ENCODE measurements around the gene LETMD1. TPM values are rescaled to one million over a fixed set of nuclear protein-coding genes. Genes with fewer than 3 reads are reported as not detected.

The LETMD1 gene
- total and polyA plus RNA-seq, 2 of the 13 experiments (the other 11 are each of a cell fraction or from before 2014, with no cell fraction given), result 43.3 to 87.7 TPM

DNA sequence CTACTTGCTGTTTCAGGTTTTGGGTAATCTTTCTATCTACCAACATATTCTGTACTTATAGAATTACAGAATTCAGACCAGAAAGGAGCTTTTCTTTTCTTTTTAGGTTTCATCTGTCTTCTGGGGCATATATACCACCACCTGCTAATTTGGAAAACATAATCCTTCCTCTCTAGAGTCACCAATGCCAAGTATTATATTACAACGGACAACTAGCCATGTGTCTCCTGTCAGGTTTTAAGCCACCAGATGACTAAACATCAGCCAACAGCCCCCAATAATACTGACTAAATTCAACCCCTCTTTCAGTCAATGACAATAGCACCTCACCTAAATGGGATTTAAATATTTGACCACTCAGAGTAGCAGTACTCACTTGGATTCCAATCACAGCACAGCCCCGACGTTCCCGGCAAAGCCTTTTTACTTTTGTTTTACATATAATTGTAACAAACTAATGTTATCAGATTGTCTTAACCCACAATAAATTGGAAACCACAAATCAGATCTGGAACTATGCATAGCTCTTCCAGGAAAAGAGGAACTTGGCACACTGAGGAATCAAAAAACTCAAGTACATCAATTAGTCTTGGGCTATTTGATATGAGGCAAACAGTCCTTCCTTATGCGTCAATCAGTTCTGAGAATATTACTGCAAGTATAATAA, 35.4 kb upstream of the LETMD1 start:
- DNase-seq (ENCODE audit: low spot score) (no peak), FAIRE-seq (no peak), ATAC-seq (no peak)
- TSS peak; percentile 27 for BruUV-seq (replicated peaks)
- Histone ChIP-seq H3K4me1 (ENCODE audit: insufficient read depth, low read length) (peaks cover 10% of the 10 kb centered on the region), H3K27ac (ENCODE audit: extremely low read length, insufficient read depth, low read length) (no peak overlapping the region), H3K4me3 (replicated peaks in 1 of 3; ENCODE audit: insufficient read depth in 1 of 3, low read depth in 2 of 3, low read length in 3 of 3) (no peak overlapping the region), H3K9me3 (ENCODE audit: low read length) (no peaks in the 10 kb centered on the region), H3K79me2 (ENCODE audit: insufficient read depth, low read length) (peaks cover 60% of the 10 kb centered on the region), H4K20me1 (ENCODE audit: insufficient read depth, low read length) (no peaks in the 10 kb centered on the region), H3K36me3 (replicated peaks in 1 of 2; ENCODE audit: control insufficient read depth in 1 of 2, insufficient read depth in 2 of 2, low read length in 2 of 2) (peaks cover 0 to 7% of the 10 kb centered on the region in 2 experiments; a peak in 2 of 5 replicates), H3K4me2 (ENCODE audit: low read depth, low read length) (no peak overlapping the region), H3K27me3 (ENCODE audit: control insufficient read depth in 1 of 2, insufficient read depth in 2 of 2, low read length in 2 of 2) (no peaks in the 10 kb centered on the region), H2AFZ (ENCODE audit: low read length) (no peak overlapping the region), H3K9ac (ENCODE audit: insufficient read depth, low read depth, low read length) (no peak overlapping the region)
- 97% methylated on average over 5 of the region's 5 CpGs for WGBS (ENCODE audit: low lambda C conversion rate)
- ChIA-PET CTCF (ENCODE audit: low intra/inter-chr PET ratio, low total read pairs) (interaction anchor here (0.5 kb wide), 1 partner anchor 359 kb away, joined by 3 read pairs; no protein-coding TSS in a partner anchor), POLR2A (no interaction called here)
- intact Hi-C loops (cut with micrococcal nuclease; ENCODE audit: unreplicated experiment), result no loop called here
- in situ Hi-C loops (cut with HindIII; ENCODE audit: extremely low pct_ligation_motif_present, low pct_unique_long_range_greater_than_20kb), result no loop called here
- TF ChIP-seq ZNF263 (CRISPR knock-in tag; IDR thresholded peaks at IDR 0.05) (no peak), YEATS4 (CRISPR knock-in tag; IDR thresholded peaks at IDR 0.05; ENCODE audit: borderline replicate concordance) (no peak)

DNA sequence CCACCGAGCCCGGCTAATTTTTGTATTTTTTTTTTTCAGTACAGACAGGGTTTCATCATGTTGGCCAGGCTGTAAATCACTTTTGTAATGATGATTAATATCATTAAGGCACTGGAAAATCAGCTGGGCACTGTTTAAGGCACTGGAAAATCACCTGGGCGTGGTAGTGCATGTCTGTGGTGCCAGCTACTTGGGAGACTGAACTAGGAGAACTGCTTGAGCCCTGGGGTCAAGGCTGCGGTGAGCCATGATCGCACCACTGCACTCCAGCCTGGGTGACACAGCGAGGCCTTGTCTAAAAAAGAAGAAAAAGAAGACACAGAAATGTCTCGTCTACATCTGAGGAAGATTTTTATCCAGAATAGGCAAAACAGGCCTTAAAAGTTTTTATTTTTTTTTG, 34.7 kb upstream of the LETMD1 start:
- in situ Hi-C loops (cut with HindIII; ENCODE audit: extremely low pct_ligation_motif_present, low pct_unique_long_range_greater_than_20kb), result no loop called here
- 96% methylated on average over 7 of the region's 7 CpGs for WGBS (ENCODE audit: low lambda C conversion rate)
- no peak overlapping the region for H3K9ac ChIP-seq (ENCODE audit: insufficient read depth, low read depth, low read length)
- TF ChIP-seq PCBP2 (optimal IDR thresholded peaks at IDR 0.05; ENCODE audit: low read depth, low read length, poor library complexity, severe bottlenecking) (no peak), KDM1A (CRISPR knock-in tag; IDR thresholded peaks at IDR 0.05) (no peak), HMG20A (CRISPR knock-in tag; IDR thresholded peaks at IDR 0.05; ENCODE audit: borderline replicate concordance) (no peak), ZKSCAN1 (IDR thresholded peaks at IDR 0.05; ENCODE audit: low read length) (no peak), POLR2A (IDR thresholded peaks at IDR 0.05; ENCODE audit: insufficient read depth in 1 of 2, low read depth in 2 of 2, low read length in 2 of 2) (no peak), HNRNPUL1 (IDR thresholded peaks at IDR 0.05; ENCODE audit: low read depth, low read length) (no peak), ZNF674 (CRISPR knock-in tag; IDR thresholded peaks at IDR 0.05; ENCODE audit: low read depth) (no peak), HNRNPL (IDR thresholded peaks at IDR 0.05; ENCODE audit: low read depth, low read length) (no peak), ERF (CRISPR knock-in tag; IDR thresholded peaks at IDR 0.05) (no peak), ARHGAP35 (CRISPR knock-in tag; IDR thresholded peaks at IDR 0.05; ENCODE audit: borderline replicate concordance) (no peak), SOX5 (CRISPR knock-in tag; IDR thresholded peaks at IDR 0.05; ENCODE audit: borderline replicate concordance) (no peak), ZNF333 (CRISPR knock-in tag; IDR thresholded peaks at IDR 0.05; ENCODE audit: borderline replicate concordance) (no peak)
- TF ChIP-seq, protein P1, sequence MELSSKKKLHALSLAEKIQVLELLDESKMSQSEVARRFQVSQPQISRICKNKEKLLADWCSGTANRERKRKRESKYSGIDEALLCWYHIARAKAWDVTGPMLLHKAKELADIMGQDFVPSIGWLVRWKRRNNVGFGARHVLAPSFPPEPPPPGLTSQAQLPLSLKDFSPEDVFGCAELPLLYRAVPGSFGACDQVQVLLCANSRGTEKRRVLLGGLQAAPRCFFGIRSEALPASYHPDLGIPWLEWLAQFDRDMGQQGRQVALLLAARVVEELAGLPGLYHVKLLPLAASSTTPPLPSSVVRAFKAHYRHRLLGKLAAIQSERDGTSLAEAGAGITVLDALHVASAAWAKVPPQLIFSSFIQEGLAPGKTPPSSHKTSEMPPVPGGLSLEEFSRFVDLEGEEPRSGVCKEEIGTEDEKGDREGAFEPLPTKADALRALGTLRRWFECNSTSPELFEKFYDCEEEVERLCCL (CRISPR knock-in tag; IDR thresholded peaks at IDR 0.05; ENCODE audit: borderline replicate concordance), result no peak
- no peak overlapping the region for H3K27ac ChIP-seq (ENCODE audit: extremely low read length, insufficient read depth, low read length)
- no peak overlapping the region for H2AFZ ChIP-seq (ENCODE audit: low read length)
- intact Hi-C loops (cut with micrococcal nuclease; ENCODE audit: unreplicated experiment), result no loop called here
- no peaks in the 10 kb centered on the region for H3K27me3 ChIP-seq (ENCODE audit: control insufficient read depth in 1 of 2, insufficient read depth in 2 of 2, low read length in 2 of 2)
- no TSS peak for BruUV-seq (replicated peaks)
- FAIRE-seq, result no peak
- no peak for ATAC-seq
- H3K36me3 ChIP-seq (replicated peaks in 1 of 2; ENCODE audit: control insufficient read depth in 1 of 2, insufficient read depth in 2 of 2, low read length in 2 of 2), result peaks cover 0 to 4% of the 10 kb centered on the region in 2 experiments; a peak in 2 of 5 replicates
- H3K4me1 ChIP-seq (ENCODE audit: insufficient read depth, low read length), result peaks cover 15% of the 10 kb centered on the region
- H3K79me2 ChIP-seq (ENCODE audit: insufficient read depth, low read length), result peaks cover 66% of the 10 kb centered on the region
- no peak overlapping the region for H3K4me3 ChIP-seq (replicated peaks in 1 of 3; ENCODE audit: insufficient read depth in 1 of 3, low read depth in 2 of 3, low read length in 3 of 3)
- ChIA-PET CTCF (ENCODE audit: low intra/inter-chr PET ratio, low total read pairs) (no interaction called here), POLR2A (no interaction called here)
- DNase-seq (ENCODE audit: low spot score), result no peak
- H3K9me3 ChIP-seq (ENCODE audit: low read length), result no peaks in the 10 kb centered on the region
- no peak overlapping the region for H3K4me2 ChIP-seq (ENCODE audit: low read depth, low read length)
- no peaks in the 10 kb centered on the region for H4K20me1 ChIP-seq (ENCODE audit: insufficient read depth, low read length)
